HUES48 (cell line): ENCODE results near the gene TCAIM.

Experiments
- H3K27ac ChIP-seq: one replicate; pipeline ENCODE4 v1.7.0; 2013; ENCODE audit warnings: low read depth, low read length, inconsistent platforms
- H3K27me3 ChIP-seq: 2 replicates; pipeline ENCODE4 v1.6.1; 2013; ENCODE audit warnings: mild to moderate bottlenecking, low read length; ENCODE audit not compliant: control insufficient read depth, insufficient read depth
- H3K36me3 ChIP-seq: 2 replicates; pipeline ENCODE4 v1.6.1; 2013; ENCODE audit warnings: low read length; ENCODE audit not compliant: control insufficient read depth, insufficient read depth
- H3K4me1 ChIP-seq: 2 replicates; pipeline ENCODE4 v1.6.1; 2013; ENCODE audit warnings: mild to moderate bottlenecking, low read length; ENCODE audit not compliant: control insufficient read depth, insufficient read depth
- H3K4me3 ChIP-seq: 2 replicates; pipeline ENCODE4 v1.5.1; 2013; ENCODE audit warnings: mild to moderate bottlenecking, low read depth, low read length
- H3K9ac ChIP-seq: 2 replicates; pipeline ENCODE4 v1.6.1; 2013; ENCODE audit warnings: mild to moderate bottlenecking, low read depth, low read length, moderate library complexity
- H3K9me3 ChIP-seq: 2 replicates; pipeline ENCODE4 v1.6.1; 2013; ENCODE audit warnings: low read length; ENCODE audit not compliant: control insufficient read depth, insufficient read depth

TCAIM gene

GRCh38 chr3:44326019-44326418 is 12.5 kb upstream of the TCAIM start:
- no peak overlapping the region for H3K27ac ChIP-seq
- H3K27me3 ChIP-seq = no peaks in the 10 kb centered on the region
- H3K9ac ChIP-seq = no peak overlapping the region
- H3K36me3 ChIP-seq = no peaks in the 10 kb centered on the region
- H3K9me3 ChIP-seq = no peaks in the 10 kb centered on the region
- 0 out of 2 replicates have a peak, but pooled peaks cover 3% of the 10 kb centered on the region for H3K4me1 ChIP-seq
- H3K4me3 ChIP-seq = no peak overlapping the region

- H3K36me3 ChIP-seq = no peaks in the 10 kb centered on the region
- H3K4me3 ChIP-seq = no peak overlapping the region
- no peak overlapping the region for H3K9ac ChIP-seq
- H3K27ac ChIP-seq = no peak overlapping the region
- H3K4me1 ChIP-seq = 0 out of 2 replicates have a peak, but pooled peaks cover 3% of the 10 kb centered on the region
- H3K27me3 ChIP-seq = no peaks in the 10 kb centered on the region
- no peaks in the 10 kb centered on the region for H3K9me3 ChIP-seq
These were observed 12.1 kb upstream of the TCAIM start for GRCh38 chr3:44326515-44326914.

- H3K4me3 ChIP-seq = no peak overlapping the region
- H3K36me3 ChIP-seq = no peaks in the 10 kb centered on the region
- H3K27ac ChIP-seq = no peak overlapping the region
- no peaks in the 10 kb centered on the region for H3K9me3 ChIP-seq
- H3K4me1 ChIP-seq = 0 out of 2 replicates have a peak, but pooled peaks cover 3% of the 10 kb centered on the region
- H3K9ac ChIP-seq = no peak overlapping the region
- no peaks in the 10 kb centered on the region for H3K27me3 ChIP-seq
These were observed 8.6 kb upstream of the TCAIM start for GRCh38 chr3:44329946-44330345.

GRCh38 chr3:44330444-44330843 is 8.1 kb upstream of the TCAIM start:
- H3K4me1 ChIP-seq = 0 out of 2 replicates have a peak, but pooled peaks cover 3% of the 10 kb centered on the region

GRCh38 chr3:44334326-44334725 is 4.2 kb upstream of the TCAIM start:
- H3K36me3 ChIP-seq = no peaks in the 10 kb centered on the region
- no peak overlapping the region for H3K9ac ChIP-seq
- H3K4me1 ChIP-seq = peaks cover 12% of the 10 kb centered on the region
- no peaks in the 10 kb centered on the region for H3K27me3 ChIP-seq
- no peak overlapping the region for H3K27ac ChIP-seq
- H3K9me3 ChIP-seq = no peaks in the 10 kb centered on the region
- H3K4me3 ChIP-seq = no peak overlapping the region

More at GRCh38 chr3:44330444-44330843, 8.1 kb upstream of the TCAIM start:
- no peak overlapping the region for H3K4me3 ChIP-seq
- H3K27ac ChIP-seq = no peak overlapping the region
- no peaks in the 10 kb centered on the region for H3K27me3 ChIP-seq
- no peaks in the 10 kb centered on the region for H3K36me3 ChIP-seq
- no peaks in the 10 kb centered on the region for H3K9me3 ChIP-seq
- H3K9ac ChIP-seq = no peak overlapping the region

GRCh38 chr3:44337248-44337785 is 1.2 kb upstream of the TCAIM start:
- H3K27me3 ChIP-seq = no peaks in the 10 kb centered on the region

GRCh38 chr3:44338828-44339127 is 212 bp downstream of the TCAIM start:
- Histone ChIP-seq H3K4me1 (peaks cover 18% of the 10 kb centered on the region), H3K4me3 (peak overlapping the region; percentile 89), H3K36me3 (peaks cover 4% of the 10 kb centered on the region; the same call in 1 of the 2 replicates)

More at GRCh38 chr3:44337248-44337785, 1.2 kb upstream of the TCAIM start:
- peak overlapping the region; percentile 93 for H3K9ac ChIP-seq
- peak overlapping the region; percentile 89 for H3K4me3 ChIP-seq
- peaks cover 18% of the 10 kb centered on the region for H3K4me1 ChIP-seq
- peak overlapping the region; percentile 95 for H3K27ac ChIP-seq
- H3K36me3 ChIP-seq = peaks cover 4% of the 10 kb centered on the region; the same call in 1 of the 2 replicates
- no peaks in the 10 kb centered on the region for H3K9me3 ChIP-seq

GRCh38 chr3:44339181-44340057 is 853 bp downstream of the TCAIM start:
- no peaks in the 10 kb centered on the region for H3K9me3 ChIP-seq
- peak overlapping the region; percentile 95 for H3K27ac ChIP-seq
- no peaks in the 10 kb centered on the region for H3K27me3 ChIP-seq
- H3K36me3 ChIP-seq = peaks cover 4% of the 10 kb centered on the region
- H3K4me3 ChIP-seq = peak overlapping the region; percentile 89
- peaks cover 18% of the 10 kb centered on the region for H3K4me1 ChIP-seq
- H3K9ac ChIP-seq = peak overlapping the region; percentile 93

More at GRCh38 chr3:44338828-44339127, 212 bp downstream of the TCAIM start:
- H3K9me3 ChIP-seq = no peaks in the 10 kb centered on the region
- H3K27me3 ChIP-seq = no peaks in the 10 kb centered on the region
- peak overlapping the region; percentile 95 for H3K27ac ChIP-seq
- peak overlapping the region; percentile 93 for H3K9ac ChIP-seq

- Histone ChIP-seq H3K9me3 (no peaks in the 10 kb centered on the region), H3K27ac (no peak overlapping the region), H3K36me3 (peaks cover 4% of the 10 kb centered on the region), H3K9ac (no peak overlapping the region), H3K4me1 (peaks cover 18% of the 10 kb centered on the region), H3K27me3 (no peaks in the 10 kb centered on the region), H3K4me3 (peak overlapping the region; percentile 89; the same call in 1 of the 2 replicates)
These were observed 1.5 kb downstream of the TCAIM start for GRCh38 chr3:44340058-44340395.

GRCh38 chr3:44342176-44342790 is 3.7 kb downstream of the TCAIM start:
- Histone ChIP-seq H3K4me3 (no peak overlapping the region), H3K27ac (no peak overlapping the region), H3K4me1 (peaks cover 15% of the 10 kb centered on the region), H3K27me3 (no peaks in the 10 kb centered on the region), H3K36me3 (peaks cover 4% of the 10 kb centered on the region), H3K9me3 (no peaks in the 10 kb centered on the region), H3K9ac (no peak overlapping the region)

- H3K27me3 ChIP-seq = no peaks in the 10 kb centered on the region
These were observed 4.9 kb downstream of the TCAIM start for GRCh38 chr3:44343421-44343820.

More at GRCh38 chr3:44343421-44343820, 4.9 kb downstream of the TCAIM start:
- H3K4me3 ChIP-seq = no peak overlapping the region
- H3K36me3 ChIP-seq = peaks cover 4% of the 10 kb centered on the region
- no peaks in the 10 kb centered on the region for H3K9me3 ChIP-seq
- H3K9ac ChIP-seq = no peak overlapping the region
- H3K27ac ChIP-seq = no peak overlapping the region
- H3K4me1 ChIP-seq = peaks cover 11% of the 10 kb centered on the region
